Esophagus muscularis mucosa (tissue), 4 donors: ENCODE data around the gene MTG2. TPM values are rescaled to one million over a fixed set of nuclear protein-coding genes. Genes with fewer than 3 reads are reported as not detected.

Experiments used
- DNase-seq: peaks from one replicate; pipeline ENCODE4 v3.0.0-alpha.2; 2017; ENCODE audit errors: extremely low spot score
- H3K27ac ChIP-seq, 4 donors: fragments of 200-600 bp; sonication (generic); replicated peaks in 1 of 4; 1 replicate in 3 of 4; 2 replicates in 1 of 4; pipeline ENCODE4 v1.5.1; 2016 to 2019; ENCODE audit warnings: mild to moderate bottlenecking in 1 of 4
- H3K27me3 ChIP-seq, 4 donors: fragments of 200-600 bp; sonication (generic); one replicate each; pipeline versions ENCODE4 v1.5.1 to v1.6.0; 2016 to 2019
- H3K36me3 ChIP-seq, 4 donors: fragments of 200-600 bp; sonication (generic); one replicate each; pipeline ENCODE4 v1.5.1; 2016 to 2019
- H3K4me1 ChIP-seq, 4 donors: fragments of 200-600 bp; sonication (generic); one replicate each; pipeline ENCODE4 v1.5.1; 2016 to 2019
- H3K4me3 ChIP-seq, 4 donors: fragments of 200-600 bp; sonication (generic); 1 replicate in 2 of 4; 2 replicates in 2 of 4; pipeline ENCODE4 v1.5.1; 2016 to 2019; ENCODE audit warnings: mild to moderate bottlenecking in 4 of 4, moderate library complexity in 1 of 4
- H3K9me3 ChIP-seq, 4 donors: fragments of 200-600 bp; sonication (generic); 1 replicate in 3 of 4; 2 replicates in 1 of 4; pipeline ENCODE4 v1.5.1; 2016 to 2019
- CTCF ChIP-seq, 3 experiments: fragments of 200-600 bp in 2 of 3; fragments of 450-650 bp in 1 of 3; sonication (generic) in 2 of 3; IDR thresholded peaks; one replicate each; pipeline ENCODE4 v1.5.1; 2017 to 2019; ENCODE audit warnings: antibody characterized with exemption in 3 of 3, mild to moderate bottlenecking in 2 of 3, moderate library complexity in 1 of 3
- EP300 ChIP-seq: sonication (generic); formaldehyde crosslinking; IDR thresholded peaks from one replicate; pipeline ENCODE4 v1.6.1; 2017; ENCODE audit warnings: antibody characterized with exemption
- POLR2A ChIP-seq: fragments of 450-650 bp; IDR thresholded peaks from one replicate; pipeline ENCODE4 v1.6.1; 2017; ENCODE audit warnings: antibody characterized with exemption, moderate library complexity, mild to moderate bottlenecking, low read depth
- POLR2AphosphoS5 ChIP-seq, 2 donors: sonication (generic); formaldehyde crosslinking; IDR thresholded peaks; one replicate each; pipeline ENCODE4 v1.6.1; 2017; ENCODE audit warnings: antibody characterized with exemption in 2 of 2
- WGBS: methylation state at CpG from one replicate; pipeline ENCODE4 v1.1.5; 2018; 5-methylcytosine and 5-hydroxymethylcytosine counted together
- intact Hi-C: fragments of 100-400 bp; cut with DNase I; formaldehyde crosslinking; loops from one replicate; pipeline ENCODE4 v1.15.1; 2023
- total RNA-seq, 4 donors: library from RNA; depleted of rRNA; stranded (reverse); fragments of >200 nt; gene quantifications; one replicate each; pipeline versions ENCODE4 v1.1.0 to v1.2.1, GENCODE V29; 2016

MTG2 gene
- total RNA-seq, 4 donors from 2014 or later: 21.6 to 26.5 (median 26.0) TPM

- no peak for DNase-seq
- intact Hi-C loops: no loop called here
- Histone ChIP-seq H3K9me3 (no peaks in the 10 kb centered on the region), H3K27me3 (no peaks in the 10 kb centered on the region), H3K27ac (no peak overlapping the region), H3K4me1 (no peaks in the 10 kb centered on the region), H3K4me3 (no peak overlapping the region), H3K36me3 (peaks cover 52 to 98% (median 86%) of the 10 kb centered on the region in 4 donors)
- 97% methylated on average over 12 of the region's 18 CpGs for WGBS
- TF ChIP-seq EP300 (no peak), CTCF (IDR thresholded peaks at IDR 0.05) (no peak), POLR2A (no peak), POLR2AphosphoS5 (IDR thresholded peaks at IDR 0.05) (no peak)
Observed at GRCh38 chr20:62198931-62199330, 16.1 kb downstream of the MTG2 start.

DNA sequence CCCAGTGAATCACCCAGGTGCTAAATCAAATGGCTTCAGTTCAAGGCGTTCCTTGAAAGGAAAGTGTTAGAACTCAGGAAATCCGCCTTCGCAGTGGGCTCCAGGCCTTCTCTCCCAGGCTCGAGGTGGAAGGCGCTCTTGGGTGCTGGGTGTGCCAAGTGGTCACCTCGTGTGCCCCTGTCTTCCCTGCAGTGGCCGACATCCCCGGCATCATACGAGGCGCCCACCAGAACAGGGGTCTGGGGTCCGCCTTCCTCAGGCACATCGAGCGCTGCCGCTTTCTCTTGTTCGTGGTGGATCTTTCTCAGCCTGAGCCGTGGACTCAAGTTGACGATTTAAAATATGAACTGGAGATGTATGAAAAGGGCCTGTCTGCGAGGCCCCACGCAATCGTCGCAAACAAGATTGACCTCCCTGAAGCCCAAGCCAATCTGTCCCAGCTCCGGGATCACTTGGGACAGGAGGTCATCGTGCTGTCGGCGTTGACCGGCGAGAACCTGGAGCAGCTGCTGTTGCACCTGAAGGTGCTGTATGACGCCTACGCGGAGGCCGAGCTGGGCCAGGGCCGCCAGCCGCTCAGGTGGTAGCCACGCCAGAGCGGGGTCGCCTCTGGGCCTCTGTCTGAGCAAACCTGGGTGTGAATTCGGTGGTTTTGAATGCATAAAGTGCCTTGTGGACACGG, 17.8 kb downstream of the MTG2 start:
- intact Hi-C loops: no loop called here
- Histone ChIP-seq H3K4me3 (no peak overlapping the region), H3K36me3 (peaks cover 52 to 83% (median 78%) of the 10 kb centered on the region in 4 donors), H3K27ac (no peak overlapping the region), H3K27me3 (no peaks in the 10 kb centered on the region), H3K4me1 (no peaks in the 10 kb centered on the region), H3K9me3 (no peaks in the 10 kb centered on the region)
- TF ChIP-seq CTCF (IDR thresholded peaks at IDR 0.05) (no peak), POLR2A (no peak), POLR2AphosphoS5 (IDR thresholded peaks at IDR 0.05) (no peak), EP300 (no peak)
- WGBS: 93% methylated on average over 38 of the region's 38 CpGs
- no peak for DNase-seq

GRCh38 chr20:62201173-62202082, 18.6 kb downstream of the MTG2 start:
- TF ChIP-seq CTCF (IDR thresholded peaks at IDR 0.05) (no peak), EP300 (no peak), POLR2AphosphoS5 (IDR thresholded peaks at IDR 0.05) (no peak), POLR2A (no peak)
- intact Hi-C loops: no loop called here
- no peaks in the 10 kb centered on the region for H3K27me3 ChIP-seq
- H3K36me3 ChIP-seq: peaks cover 52 to 75% (median 71%) of the 10 kb centered on the region in 4 donors
- no peak overlapping the region for H3K27ac ChIP-seq
- WGBS: 88% methylated on average over 32 of the region's 38 CpGs
- H3K9me3 ChIP-seq: no peaks in the 10 kb centered on the region
- H3K4me1 ChIP-seq: no peaks in the 10 kb centered on the region
- DNase-seq: no peak
- H3K4me3 ChIP-seq: no peak overlapping the region

GRCh38 chr20:62202083-62202395, 19.2 kb downstream of the MTG2 start:
- DNase-seq: no peak
- no peak for TF ChIP-seq POLR2AphosphoS5 (IDR thresholded peaks at IDR 0.05)
- TF ChIP-seq CTCF (IDR thresholded peaks at IDR 0.05): no peak
- no peak for TF ChIP-seq EP300
- no peak for TF ChIP-seq POLR2A
- no peak overlapping the region for H3K4me3 ChIP-seq
- H3K27me3 ChIP-seq: no peaks in the 10 kb centered on the region
- H3K27ac ChIP-seq: no peak overlapping the region
- peaks cover 52 to 68% (median 65%) of the 10 kb centered on the region in 4 donors for H3K36me3 ChIP-seq
- 82% methylated on average over 3 of the region's 5 CpGs for WGBS
- H3K4me1 ChIP-seq: no peaks in the 10 kb centered on the region
- intact Hi-C loops: no loop called here
- H3K9me3 ChIP-seq: no peaks in the 10 kb centered on the region
